HG02870 (cell line): ENCODE results near the gene PLD1.

Source experiments
- ATAC-seq: cut with Tn5 transposase; IDR thresholded peaks from one replicate; pipeline ENCODE4 v1.9.1; 2021; ENCODE audit warnings: mild to moderate bottlenecking, moderate library complexity; ENCODE audit not compliant: unreplicated experiment

PLD1 gene

DNA sequence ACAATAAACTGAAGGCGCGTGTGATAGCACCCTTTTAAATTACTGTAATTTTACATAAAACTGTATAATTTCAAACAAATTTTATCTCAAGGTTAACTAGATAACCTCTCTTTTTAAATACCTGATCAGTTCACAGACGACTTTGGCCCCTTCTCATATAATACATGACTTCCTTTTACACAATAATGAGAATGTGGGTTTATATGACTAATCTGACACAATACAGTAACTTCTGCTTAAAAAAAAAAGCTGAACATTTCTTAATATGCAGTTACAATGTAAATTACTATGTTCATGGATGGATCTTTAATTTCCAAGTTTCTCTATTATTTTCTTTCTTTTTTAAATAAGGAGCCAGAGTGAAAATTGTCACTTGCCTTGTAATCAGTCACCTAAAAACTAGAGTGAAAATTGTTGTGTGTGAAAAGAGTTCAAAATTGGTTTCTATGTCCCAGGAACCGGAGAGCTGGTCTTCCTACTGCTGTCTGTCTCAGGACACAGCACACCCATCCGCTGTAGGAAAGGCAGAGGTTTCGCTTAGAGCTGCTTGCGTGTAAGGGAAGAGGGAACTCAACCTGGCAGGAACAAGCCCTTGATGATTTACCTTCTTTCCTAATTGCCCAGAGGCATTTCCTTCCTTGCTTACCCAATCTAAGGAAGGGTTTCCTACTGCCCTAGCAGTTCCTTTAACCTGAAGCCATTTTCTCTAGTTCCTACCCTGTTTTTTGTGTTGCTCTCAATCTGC is 33.3 kb downstream of the PLD1 start:
- no peak for ATAC-seq

DNA sequence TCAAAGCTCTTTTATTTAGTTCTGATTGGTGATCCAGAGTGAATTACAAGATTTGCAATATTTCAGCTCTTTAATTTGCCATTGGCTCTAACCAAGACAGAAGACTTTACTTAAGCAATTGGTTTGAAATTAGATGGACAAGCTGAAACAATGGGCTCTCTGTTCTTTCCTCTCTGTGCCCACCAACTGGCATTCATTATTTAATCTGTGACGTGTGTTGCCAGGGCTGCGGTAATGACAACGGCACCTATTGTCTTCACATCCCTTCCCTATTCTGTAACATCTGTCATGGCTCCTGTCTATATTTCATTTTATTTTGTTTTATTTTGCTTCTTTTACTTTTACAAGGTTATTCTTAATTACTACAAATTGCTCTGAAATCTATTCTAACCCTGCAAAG is 33.9 kb downstream of the PLD1 start:
- ATAC-seq: no peak

DNA sequence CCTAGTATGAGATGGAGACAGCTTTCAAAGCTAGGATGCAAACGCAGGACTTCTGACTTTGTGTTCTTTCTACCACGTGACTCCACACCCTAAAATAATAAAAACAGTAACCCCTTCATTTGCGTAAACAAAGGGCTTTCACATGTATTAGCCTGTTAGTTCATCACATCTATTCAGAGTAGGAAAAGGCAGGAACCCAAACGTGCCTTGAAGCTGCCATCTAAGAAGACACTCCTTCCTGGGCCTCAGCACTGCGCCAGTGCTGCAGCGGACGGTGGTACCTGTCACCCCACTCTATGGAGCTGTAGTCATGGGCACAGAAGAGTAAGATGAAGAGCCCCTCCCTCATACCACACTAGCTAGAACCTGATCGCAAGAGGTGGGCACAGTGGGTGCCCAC is 34.3 kb downstream of the PLD1 start:
- ATAC-seq: no peak

DNA sequence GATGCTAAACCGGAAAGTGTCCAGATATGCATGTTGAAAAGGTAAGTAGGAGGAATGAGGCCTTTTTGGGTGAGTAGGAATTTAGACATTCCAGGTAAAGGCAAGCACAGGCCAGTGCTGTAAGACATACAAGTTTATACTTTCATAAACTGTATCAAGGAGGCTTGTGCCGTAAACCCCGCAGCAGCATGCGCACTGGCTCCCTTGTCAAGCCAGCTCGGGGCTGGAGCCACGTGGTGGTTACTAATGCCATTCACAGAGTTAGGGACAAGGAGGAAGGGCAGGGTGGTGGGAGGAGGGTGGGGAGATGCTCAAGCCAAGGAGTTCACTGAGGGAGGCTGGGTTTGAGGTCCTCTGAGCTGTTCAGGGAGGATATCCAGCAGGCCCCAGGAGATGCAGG is 35.8 kb downstream of the PLD1 start:
- ATAC-seq: no peak

DNA sequence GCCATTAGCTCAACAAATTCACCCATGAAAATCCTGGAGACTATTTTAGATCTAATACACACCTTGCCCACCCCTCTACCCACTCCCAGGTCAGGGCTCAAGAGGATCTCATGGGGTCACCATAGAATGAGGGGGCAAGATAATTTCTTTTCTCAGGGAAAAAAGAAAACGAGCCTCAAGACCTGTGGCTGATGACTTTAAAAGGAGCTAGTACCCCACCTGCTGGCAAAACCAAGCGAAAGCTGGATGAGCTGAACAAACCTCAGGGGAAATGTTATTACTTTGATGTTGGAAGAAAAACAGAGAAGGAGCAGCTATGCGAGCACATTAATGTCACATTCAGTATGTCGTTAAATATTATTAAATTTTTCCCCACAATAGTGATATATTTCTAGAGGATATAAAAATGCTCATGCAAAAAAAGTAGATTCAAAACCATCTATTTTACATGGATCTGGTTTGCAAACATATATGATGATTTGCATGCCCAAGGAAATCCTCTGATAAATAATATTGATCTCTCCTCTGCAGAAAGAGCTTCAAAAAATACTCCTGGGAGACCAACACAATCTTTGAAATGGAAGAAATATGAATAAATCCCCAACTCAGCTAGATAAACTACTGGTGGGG is 37.7 kb downstream of the PLD1 start:
- no peak for ATAC-seq

DNA sequence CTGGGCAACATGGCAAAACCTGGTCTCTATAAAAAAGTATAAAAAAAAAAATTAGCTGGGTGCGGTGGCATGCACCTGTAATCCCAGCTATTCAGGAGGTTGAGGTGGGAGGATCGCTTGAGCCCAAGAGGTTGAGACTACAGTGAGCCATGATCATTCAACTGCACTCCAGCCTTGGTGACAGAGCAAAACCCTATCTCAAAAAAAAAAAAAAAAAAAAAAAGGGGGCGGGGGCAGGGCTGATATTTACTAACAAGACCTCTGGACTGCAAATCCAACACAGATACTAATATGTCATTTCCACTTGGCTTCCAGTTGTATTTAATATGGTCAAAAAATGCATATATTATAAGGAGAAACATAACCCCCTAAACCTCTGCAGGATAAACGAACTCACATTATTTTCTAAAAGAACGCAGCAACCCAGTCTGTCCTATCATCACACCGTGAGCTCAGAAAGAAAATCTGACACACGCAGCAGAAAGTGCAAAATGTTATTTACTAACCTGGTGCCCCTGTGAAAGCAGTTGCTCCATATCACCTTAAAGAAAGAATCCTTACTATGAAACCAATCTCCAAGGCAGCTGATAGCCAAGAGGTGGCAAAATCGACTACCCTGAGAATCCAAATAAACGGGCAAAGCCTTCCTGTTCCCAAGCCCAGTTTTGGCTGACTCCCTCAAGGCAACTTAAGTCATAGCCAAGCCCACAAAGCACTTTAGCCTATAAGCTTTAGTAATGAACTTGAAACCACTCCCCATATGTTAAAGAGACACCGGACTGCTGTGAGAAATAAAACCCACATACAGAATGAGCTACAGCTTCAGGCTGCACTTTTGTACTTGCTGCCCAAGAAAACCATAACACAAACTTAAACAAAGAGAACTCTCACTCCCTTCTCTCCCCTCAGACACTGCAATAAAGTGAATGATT is 39.3 kb downstream of the PLD1 start:
- no peak for ATAC-seq

DNA sequence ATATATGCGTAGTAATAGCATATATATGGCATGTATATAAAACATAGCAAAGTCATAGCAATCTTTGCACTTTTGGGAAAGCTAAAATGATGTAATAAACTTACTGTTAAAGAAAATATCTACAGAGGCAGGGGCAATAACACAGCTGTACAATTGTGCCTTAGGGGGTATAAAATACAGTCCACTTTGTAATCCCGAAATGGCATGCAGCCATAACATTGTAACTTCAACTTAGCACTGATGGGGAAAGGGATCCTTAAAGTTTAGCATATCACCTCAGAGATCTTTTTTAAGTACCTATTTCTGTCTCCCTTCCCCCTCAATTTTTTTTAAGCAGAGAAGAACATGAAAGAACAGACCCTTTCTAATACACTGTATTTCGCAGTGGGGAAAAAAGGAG is 40.8 kb downstream of the PLD1 start:
- ATAC-seq: no peak

DNA sequence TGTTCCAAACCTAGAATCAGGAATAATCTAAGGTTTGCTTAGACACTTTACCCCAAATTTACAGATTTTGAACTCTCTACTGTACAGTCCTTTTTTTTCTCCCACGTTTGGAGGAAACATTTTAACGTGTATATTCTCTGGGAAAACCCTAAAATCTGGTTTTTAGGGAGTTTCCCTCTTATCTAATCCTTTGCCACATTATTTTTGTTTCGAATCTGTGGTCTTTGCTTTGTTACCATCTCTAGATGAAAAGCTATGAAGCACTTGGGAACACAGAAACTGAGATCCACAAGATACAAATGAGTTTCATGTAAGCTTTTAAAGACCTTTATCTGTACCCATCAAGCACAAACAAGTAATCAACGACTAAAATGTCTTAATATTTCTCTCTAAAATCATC is 41.3 kb downstream of the PLD1 start:
- no peak for ATAC-seq

DNA sequence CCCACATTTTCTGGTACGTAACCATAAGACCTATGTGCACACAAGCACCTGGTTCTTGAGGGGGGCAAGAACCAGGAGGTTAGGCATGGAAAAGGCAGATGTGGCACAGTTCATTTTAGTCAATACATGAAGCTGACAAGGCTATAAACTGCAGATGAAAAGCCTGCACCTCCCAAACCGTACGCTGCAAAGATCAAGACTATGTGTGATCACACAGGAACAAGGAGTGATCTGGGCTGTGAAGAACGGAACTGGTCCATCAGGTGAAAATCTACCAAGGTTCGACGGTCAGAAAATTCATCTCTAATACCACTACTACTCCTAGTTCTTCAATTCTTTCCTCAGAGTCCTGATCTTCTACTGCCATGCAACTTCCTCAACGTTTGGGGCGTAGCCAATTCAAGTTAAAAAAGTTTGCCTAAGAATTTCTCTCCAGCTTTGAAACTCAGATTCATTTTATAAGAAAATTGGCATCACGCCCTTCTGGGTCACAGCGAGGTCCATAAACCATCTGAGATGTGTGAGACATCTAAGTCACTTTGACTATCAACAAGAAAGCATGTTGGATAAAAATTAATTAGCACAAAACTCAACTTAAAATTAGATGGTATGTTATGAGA is 41.9 kb downstream of the PLD1 start:
- ATAC-seq: no peak

DNA sequence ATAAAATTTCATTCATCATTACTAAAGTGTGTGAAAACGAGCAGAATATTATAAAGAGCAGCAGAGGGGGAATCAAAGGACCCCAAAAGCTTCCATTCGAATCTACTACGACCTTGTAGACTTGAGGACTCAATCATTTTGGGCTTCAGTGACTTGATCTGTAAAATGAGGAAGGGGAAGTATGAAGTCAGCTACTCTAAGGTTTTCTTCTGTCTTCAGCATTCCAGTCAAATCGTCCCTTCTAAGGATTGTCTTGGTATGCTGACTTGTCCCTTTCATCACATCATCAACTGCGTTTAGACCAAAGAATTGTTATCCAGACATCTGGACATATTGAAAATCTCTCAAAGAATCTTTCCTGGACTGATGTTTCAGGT is 44.8 kb downstream of the PLD1 start:
- no peak for ATAC-seq

DNA sequence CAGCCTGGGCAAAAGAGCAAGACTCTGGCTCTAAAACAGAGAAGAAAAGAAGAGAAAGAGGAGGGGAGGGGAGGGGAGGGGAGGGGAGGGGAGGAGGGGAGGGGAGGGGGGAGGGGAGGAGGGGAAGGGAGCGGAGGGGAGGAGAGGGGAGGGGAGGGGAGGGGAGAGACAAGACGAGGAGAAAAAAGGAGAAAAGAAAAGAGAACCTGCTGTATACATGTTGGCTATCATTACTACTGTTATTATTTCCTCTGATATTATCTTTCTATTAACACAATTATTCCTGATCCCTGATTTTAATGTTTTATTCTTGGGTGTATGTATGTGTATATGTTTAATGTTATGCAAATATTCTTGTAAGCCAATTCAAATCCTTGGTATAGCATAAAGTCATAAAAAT is 46.9 kb downstream of the PLD1 start:
- ATAC-seq: no peak

DNA sequence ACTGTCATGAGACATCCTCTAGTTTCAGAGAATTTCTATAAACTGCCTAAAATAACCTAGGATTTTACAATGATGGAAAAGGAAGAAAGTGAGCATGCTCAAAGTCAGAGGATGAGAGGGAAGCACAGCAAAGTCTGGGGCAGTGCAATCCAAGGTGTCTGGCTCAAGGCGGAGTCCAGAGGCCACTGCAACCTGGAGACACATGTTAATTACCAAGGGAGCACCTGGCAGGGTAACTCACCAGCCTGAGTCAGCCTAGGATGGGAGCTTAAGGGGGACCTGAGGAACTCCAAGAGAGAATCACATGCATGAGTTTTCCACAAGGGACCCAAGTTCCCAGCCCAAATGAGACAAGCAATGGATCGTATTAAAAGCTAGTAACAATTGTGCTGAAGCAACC is 49.8 kb downstream of the PLD1 start:
- ATAC-seq: no peak

DNA sequence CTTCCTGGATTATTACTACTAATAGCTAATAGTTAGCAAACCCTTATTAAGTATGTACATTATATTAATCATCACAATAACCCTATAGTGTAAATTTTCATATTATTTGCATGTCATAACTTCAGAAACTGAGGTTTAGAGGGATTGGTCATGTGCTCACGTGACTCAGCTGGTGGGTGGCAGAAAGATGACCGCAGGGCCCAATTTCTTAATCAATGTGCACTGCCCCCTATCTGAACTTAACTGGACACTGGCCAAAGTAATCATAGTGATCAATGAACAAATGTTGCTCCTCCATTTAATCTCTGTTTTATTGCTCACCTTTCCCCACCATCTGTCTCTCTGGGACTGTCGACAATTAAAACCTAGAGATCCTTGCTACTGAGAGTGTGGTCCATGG is 52.2 kb downstream of the PLD1 start:
- no peak for ATAC-seq

DNA sequence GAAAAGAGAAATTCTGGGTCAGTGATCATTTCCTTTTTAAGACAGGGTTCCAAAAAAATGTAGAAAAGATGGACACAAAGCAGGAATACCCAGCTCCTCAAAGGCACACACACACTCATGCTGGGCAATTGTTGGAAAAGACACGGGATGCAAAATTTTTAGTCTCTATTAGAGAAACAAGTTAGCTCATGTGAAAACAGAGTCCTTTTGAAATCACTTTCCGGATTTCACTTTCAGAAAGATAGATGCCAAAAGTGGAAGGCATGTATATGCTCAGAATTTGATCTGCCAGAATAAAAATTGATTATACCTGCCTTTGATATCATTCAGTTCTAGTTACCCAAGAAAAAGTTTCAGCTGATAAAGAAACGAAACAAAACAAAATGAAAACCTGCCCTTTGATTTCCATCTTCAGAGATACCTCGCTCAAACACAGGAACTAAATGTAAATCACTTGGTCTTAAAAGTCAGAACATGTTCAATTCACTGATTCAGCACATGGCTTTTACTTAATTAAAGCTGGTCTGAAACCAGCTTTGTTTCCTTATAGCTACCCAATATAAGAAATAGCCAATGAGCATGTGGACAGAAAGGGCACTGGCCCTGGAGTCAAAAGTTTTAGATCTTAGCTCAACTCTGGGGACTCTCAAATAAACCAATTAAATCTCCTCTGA is 52.8 kb downstream of the PLD1 start:
- ATAC-seq: no peak

DNA sequence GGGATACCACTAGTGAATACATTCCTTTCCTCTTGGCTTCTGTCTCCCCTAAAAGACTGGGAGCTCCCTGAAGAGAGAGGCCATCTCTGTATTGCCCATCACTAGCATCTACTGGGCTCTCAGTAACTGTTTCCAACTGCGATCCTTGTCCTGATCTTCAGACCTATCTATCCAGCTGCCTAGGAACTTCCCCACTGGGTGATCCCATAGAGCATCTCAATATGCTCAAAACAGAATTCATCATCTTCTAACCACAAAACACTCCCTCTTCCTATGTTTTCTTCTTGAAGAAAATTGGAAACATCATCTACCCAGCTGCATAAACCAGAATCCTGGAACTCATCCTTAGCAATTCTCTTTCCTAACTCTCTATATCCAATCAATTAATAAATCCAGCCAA is 54.6 kb downstream of the PLD1 start:
- no peak for ATAC-seq

DNA sequence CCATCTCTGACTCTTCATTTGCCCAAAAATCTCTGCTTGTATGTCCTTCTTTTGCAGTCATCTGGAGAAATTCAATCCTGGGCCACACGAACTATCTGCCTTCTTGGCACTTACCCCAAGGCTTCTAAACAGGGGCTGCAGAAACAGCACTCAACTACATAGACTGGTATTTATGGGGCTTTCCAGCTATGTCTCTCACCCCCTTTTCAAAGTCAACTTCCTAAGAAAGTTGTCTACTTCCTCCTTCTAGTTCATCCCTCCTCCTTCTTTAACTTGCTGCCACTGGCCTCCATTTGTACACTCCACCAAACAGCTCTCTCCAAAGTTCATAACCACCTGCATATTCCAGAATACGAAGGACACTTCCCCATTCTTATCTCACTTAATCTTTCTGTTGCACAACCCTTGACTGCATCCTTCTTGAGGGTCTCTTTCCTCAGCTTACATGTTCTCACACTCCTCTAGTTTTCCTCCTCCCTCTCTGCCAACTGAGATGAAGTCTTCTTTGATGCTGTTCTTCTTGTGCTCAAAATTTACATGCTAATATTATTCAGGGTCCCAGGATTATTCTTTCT is 55.2 kb downstream of the PLD1 start:
- ATAC-seq: no peak

DNA sequence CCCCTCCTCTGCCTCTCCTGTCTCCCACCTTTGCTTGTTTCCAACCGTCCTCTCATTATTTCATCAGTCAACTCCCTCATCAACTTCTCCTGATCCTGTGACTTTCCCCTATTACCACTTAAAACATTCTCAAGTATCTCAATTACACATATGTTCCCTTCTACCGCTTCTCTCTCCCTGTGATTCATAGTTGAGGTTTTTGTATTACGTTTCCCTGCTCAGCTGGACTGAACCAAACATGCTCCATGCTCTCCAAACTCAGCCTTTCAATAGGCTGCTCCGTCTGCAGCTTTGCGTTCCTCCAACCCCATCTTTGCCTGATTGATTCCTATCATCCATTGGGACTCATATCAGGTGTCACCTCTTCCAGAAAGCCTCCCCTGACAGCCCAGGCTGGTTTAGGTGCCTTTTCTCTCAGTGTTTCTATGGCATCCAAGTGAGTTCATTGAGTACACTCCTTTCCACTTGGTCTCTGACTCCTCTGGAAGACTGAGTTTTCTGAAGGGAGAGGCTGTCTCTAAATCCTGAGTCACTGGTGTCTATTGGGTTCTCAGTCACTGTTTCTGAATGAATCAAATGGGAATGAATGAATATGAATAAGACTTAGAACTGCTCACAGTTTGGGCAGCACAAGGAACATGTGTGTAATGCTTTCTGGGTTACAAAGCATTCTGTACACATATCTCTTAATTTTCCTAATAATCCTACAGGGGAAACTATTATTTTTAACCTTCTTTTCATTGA is 56.4 kb downstream of the PLD1 start:
- ATAC-seq: no peak

DNA sequence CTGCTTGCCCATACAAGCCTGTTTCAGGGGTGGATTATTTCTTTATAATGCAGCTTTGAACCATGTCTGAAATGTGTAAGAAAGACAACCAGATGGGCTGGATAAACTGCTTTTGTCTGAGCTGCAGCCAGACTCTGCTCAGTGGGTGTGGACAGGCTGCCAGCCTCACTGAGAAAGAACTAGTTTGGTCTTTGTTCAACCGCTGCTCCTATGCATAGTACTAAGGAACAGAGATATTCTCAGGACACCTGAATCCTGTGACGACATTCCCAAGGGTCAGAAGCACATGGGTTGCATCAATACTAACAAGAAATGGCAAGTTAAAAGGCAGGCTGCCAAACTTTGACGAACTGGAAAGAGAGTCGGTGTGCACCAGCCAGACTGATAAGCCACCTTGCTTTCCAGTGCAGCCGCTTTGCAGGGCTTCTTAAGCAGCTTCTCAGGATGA is 57.2 kb downstream of the PLD1 start:
- ATAC-seq: no peak

DNA sequence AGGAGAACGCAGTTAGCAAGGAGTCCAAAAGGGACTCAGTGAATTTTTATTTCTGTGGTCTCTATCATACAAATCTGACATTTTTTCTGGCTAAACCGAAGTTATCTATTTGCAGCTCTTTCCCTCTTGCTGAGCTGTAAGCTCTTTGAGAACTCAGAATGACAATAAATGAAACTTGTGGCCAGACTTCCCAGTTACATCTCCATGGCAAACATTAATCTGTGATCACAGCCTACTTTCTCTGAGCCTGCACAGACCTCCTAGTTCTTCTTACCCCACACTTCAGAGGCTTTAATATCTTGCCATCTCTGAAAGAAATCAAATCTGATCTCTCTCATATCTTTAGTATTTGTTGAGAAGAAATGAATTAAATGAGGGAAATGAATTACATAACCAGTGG is 58.0 kb downstream of the PLD1 start:
- no peak for ATAC-seq

DNA sequence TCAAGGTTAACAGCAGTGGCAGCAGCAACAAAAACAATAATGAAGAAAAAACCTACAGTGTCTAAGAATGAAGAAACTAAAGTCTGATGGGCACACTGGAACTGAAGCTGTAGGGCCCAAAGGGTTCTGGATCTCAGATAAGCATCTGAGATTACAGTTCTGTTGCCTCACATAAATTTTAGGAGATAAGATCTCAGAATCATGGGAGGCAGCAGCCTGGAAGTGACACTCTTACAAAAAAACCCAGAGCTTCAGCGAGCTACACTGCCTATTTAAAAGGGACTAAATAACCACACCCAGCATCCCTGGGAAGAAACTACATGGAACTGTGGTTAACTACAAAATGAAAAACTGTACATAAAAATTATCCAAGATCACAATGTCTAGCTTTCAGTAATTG is 61.2 kb downstream of the PLD1 start:
- no peak for ATAC-seq
